ENCODE measurements around the gene MRPL53. TPM values are rescaled to one million over a fixed set of nuclear protein-coding genes. Genes with fewer than 3 reads are reported as not detected.

MRPL53 gene
- polyA plus RNA-seq, 3 donors, result 48.6 to 133 (median 106) TPM

GRCh38 chr2:74482801-74483674 lies 10.6 kb upstream of the MRPL53 start, which contains the start of the genes CCDC142 and TTC31:
TSS of gene CCDC142 (minus strand) at chr2:74482998. CDS start at chr2:74482837, 161 bp downstream.
TSS of gene TTC31 (plus strand) at chr2:74483081. CDS start at chr2:74483096, 15 bp downstream.
- Histone ChIP-seq H3K4me3 (replicated peaks in 1 of 3; ENCODE audit: low read depth in 2 of 3, low read length in 3 of 3) (peak within 1 kb of the TSS; percentile 61 to 94 (median 86)), H3K27me3 (ENCODE audit: control insufficient read depth in 2 of 2, insufficient read depth in 2 of 2, low read length in 2 of 2) (no peaks in the 10 kb centered on the region), H3K27ac (ENCODE audit: low read depth in 1 of 2, low read length in 2 of 2) (peak within 1 kb of the TSS; percentile 84 to 90), H3K36me3 (replicated peaks in 1 of 2; ENCODE audit: control insufficient read depth in 1 of 2, insufficient read depth in 2 of 2, low read length in 2 of 2) (peaks cover 18 to 40% of the 10 kb centered on the region in 2 donors), H3K4me2 (replicated peaks; ENCODE audit: extremely low read depth, low read length, poor library complexity, severe bottlenecking) (peak within 1 kb of the TSS; percentile 95), H3K4me1 (ENCODE audit: control insufficient read depth in 1 of 2, insufficient read depth in 2 of 2, low read length in 2 of 2) (peaks cover 24 to 32% of the 10 kb centered on the region in 2 donors), H2AFZ (ENCODE audit: insufficient read depth, low read depth, low read length, poor library complexity, severe bottlenecking) (peak within 1 kb of the TSS; percentile 98), H3K9me3 (replicated peaks in 1 of 2; ENCODE audit: control insufficient read depth in 1 of 2, insufficient read depth in 1 of 2, low read length in 2 of 2) (no peaks in the 10 kb centered on the region), H4K20me1 (ENCODE audit: insufficient read depth, low read length) (peaks cover 20% of the 10 kb centered on the region), H3K79me2 (ENCODE audit: insufficient read depth, low read length) (peaks cover 49% of the 10 kb centered on the region), H3K9ac (ENCODE audit: insufficient read depth, low read length, poor library complexity, severe bottlenecking) (peak within 1 kb of the TSS; percentile 76)
- Mint-ChIP-seq H3K4me3 (peak within 1 kb of the TSS; percentile 100), H3K4me1 (peaks cover 29% of the 10 kb centered on the region), H3K27ac (peak within 1 kb of the TSS; percentile 90 to 100 (median 99)), H3K27me3 (ENCODE audit: low read depth in 3 of 3) (peaks cover 0 to 2% (median 0%) of the 10 kb centered on the region in 3 donors), H3K9me3 (no peaks in the 10 kb centered on the region), H3K36me3 (peaks cover 31 to 47% of the 10 kb centered on the region in 2 donors)
- peak; percentile 93 to 95 (median 94) for DNase-seq
- TF ChIP-seq CTCF (IDR thresholded peaks at IDR 0.05), result peak; percentile 88
- 1% methylated on average over 43 of the region's 50 CpGs for WGBS (ENCODE audit: insufficient coverage)
- intact Hi-C loops (cut with micrococcal nuclease), result loop anchor here (1.0 to 5.0 kb wide), 6 partner anchors 28 to 104 kb away; partner anchors contain the start of genes AUP1 (in 2 of the 2), HTRA2 (in 2 of the 2), INO80B (in 2 of the 2) and DQX1 (in 1 of the 2)

All from CD14-positive monocyte (primary cell).